HFF-Myc (cell line): ENCODE data around the gene ITK.

ENCODE experiments used
- DNase-seq: peaks from one replicate; pipeline ENCODE4 v3.0.0-alpha.2; 2011; ENCODE audit warnings: low read depth; ENCODE audit errors: extremely low read depth
- H3K4me3 ChIP-seq: replicated peaks from 2 replicates; pipeline ENCODE4 v1.5.1; 2011; ENCODE audit warnings: low read depth, mild to moderate bottlenecking, control low read depth, low read length
- CTCF ChIP-seq: IDR thresholded peaks from 2 replicates; pipeline ENCODE4 v1.5.1; 2012; ENCODE audit warnings: mild to moderate bottlenecking, low read depth, low read length, control low read depth; ENCODE audit errors: missing control alignments

Gene ITK

GRCh38 chr5:157263496-157264090 lies 83.0 kb downstream of the ITK start:
- DNase-seq: no peak
- H3K4me3 ChIP-seq: no peak overlapping the region
- no peak for TF ChIP-seq CTCF

DNA sequence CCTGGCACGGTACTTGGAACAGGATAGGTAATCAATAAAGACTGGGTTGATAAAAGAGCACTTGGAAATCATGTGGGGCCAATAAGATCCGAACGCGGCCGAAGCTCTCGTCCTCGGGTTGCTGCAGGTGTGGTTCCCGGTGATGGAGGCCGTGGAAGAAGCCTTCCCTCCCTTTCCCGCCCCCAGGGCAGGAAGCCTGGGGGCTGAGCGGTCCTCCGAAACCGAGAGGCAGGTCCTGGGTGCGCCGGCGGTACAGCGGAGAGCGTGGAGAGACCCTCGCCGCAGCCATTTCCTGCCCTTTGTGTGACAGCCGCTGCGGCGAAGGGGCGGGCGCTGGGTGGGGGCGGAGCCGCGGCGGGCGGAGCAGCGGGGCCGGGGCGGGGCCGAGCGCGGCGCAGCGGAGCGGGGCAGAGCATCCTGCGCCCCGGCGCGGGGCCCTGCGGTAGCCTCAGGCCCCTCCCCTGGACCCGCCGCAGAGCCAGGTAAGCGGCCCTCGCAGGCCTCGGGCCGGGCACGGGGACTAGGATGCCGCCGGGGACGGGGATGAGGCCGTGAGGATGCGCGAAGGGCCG lies 85.2 kb downstream of the ITK start, which contains the start of gene CYFIP2:
Gene CYFIP2 (plus strand): TSS at position 410 of the 572 bp plus-strand sequence. CDS start 19,239 bp downstream, outside the sequence.
- peak within 1 kb of the TSS; percentile 72 for H3K4me3 ChIP-seq
- DNase-seq: no peak
- no peak for TF ChIP-seq CTCF

DNA sequence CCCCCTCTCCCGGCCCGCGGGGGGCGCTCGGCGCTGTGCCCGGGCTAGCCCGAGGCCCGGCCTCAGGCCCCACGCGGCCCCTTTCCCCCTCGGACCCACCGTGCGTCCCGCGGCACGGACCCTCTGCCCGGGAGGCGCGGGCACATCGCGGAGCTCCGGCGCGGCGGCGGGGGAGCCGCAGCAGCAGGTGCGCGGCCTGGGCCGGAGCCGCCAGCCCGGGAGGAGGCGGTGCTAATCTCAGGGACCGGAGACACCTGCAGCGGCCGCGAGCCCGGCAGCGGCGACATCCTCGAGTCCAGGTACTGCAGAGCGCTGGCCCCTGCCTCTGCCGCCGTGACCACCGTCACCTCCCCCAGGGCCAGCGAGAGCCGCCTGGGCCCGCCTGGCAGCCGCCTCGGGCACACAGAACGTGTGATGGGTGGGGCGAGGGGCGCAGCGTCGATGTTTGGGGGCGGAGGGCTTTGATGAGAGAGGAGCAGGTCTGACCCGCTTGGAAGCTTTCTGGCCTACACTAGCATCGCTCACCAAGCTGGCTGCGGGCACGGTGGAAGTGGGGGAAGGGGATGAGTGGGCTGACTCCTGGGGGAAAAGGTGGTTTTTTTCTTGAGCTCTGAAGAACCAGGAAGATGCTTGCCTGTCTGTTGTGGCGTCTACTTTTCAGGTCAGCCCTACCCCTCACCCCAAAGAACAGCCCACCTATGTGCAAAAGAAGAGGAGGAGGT lies 85.8 kb downstream of the ITK start:
- TF ChIP-seq CTCF: no peak
- no peak for DNase-seq
- H3K4me3 ChIP-seq: peak overlapping the region; percentile 72

GRCh38 chr5:157267025-157267424 lies 86.4 kb downstream of the ITK start:
- DNase-seq: no peak
- peak overlapping the region; percentile 72 for H3K4me3 ChIP-seq

GRCh38 chr5:157267761-157268480 lies 87.3 kb downstream of the ITK start:
- H3K4me3 ChIP-seq: no peak overlapping the region
- TF ChIP-seq CTCF: peak; percentile 3
- DNase-seq: no peak

More at GRCh38 chr5:157267025-157267424, 86.4 kb downstream of the ITK start:
- no peak for TF ChIP-seq CTCF

- DNase-seq: no peak
- TF ChIP-seq CTCF: no peak
- H3K4me3 ChIP-seq: no peak overlapping the region
Observed at GRCh38 chr5:157269165-157269671, 88.6 kb downstream of the ITK start.
